Body of pancreas (tissue), 4 donors: ENCODE results near the gene GIGYF2.

Source experiments
- POLR2A ChIP-seq, 3 donors: fragments of 450-650 bp; IDR thresholded peaks; one replicate each; pipeline ENCODE4 v1.6.1; 2016; ENCODE audit warnings: antibody characterized with exemption in 3 of 3, mild to moderate bottlenecking in 2 of 3
- TF ChIP-seq, protein P1 (sequence below), 7 experiments: fragments of 450-650 bp in 4 of 7; fragments of 200-600 bp in 3 of 7; sonication (generic) in 3 of 7; IDR thresholded peaks; one replicate each; pipeline ENCODE4 v1.5.1; 2016 to 2019; ENCODE audit warnings: antibody characterized with exemption in 7 of 7

DNA sequence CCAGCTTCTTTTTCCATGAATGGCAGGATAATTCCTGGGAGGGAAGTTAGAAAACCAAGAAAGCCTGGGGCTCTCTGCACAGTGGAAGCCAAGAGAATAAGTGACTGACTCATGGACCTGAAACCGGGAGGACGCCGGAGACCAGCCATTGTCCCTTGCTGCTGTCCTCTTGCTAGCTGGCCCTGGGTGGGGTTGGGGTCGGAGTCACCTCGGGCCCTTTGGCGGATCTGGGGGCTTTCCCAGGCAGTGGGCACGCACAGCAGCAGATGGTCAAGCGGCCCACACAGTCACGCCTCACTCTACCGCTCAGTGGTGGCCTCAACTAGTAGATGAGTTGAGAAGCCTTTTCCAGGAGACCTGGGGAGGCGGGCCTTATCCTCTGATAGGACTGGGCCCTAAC lies 48.1 kb upstream of the GIGYF2 start:
- TF ChIP-seq, protein P1, sequence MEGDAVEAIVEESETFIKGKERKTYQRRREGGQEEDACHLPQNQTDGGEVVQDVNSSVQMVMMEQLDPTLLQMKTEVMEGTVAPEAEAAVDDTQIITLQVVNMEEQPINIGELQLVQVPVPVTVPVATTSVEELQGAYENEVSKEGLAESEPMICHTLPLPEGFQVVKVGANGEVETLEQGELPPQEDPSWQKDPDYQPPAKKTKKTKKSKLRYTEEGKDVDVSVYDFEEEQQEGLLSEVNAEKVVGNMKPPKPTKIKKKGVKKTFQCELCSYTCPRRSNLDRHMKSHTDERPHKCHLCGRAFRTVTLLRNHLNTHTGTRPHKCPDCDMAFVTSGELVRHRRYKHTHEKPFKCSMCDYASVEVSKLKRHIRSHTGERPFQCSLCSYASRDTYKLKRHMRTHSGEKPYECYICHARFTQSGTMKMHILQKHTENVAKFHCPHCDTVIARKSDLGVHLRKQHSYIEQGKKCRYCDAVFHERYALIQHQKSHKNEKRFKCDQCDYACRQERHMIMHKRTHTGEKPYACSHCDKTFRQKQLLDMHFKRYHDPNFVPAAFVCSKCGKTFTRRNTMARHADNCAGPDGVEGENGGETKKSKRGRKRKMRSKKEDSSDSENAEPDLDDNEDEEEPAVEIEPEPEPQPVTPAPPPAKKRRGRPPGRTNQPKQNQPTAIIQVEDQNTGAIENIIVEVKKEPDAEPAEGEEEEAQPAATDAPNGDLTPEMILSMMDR (IDR thresholded peaks at IDR 0.05) = no peak
- TF ChIP-seq POLR2A (IDR thresholded peaks at IDR 0.05) = no peak
